Epidermal melanocyte (primary cell): Measurements from ENCODE around the gene FBXW8.

Source experiments
- DNase-seq: peaks from one replicate; pipeline ENCODE4 v3.0.0; 2011; ENCODE audit warnings: low spot score; ENCODE audit not compliant: insufficient read length

FBXW8 gene

DNA sequence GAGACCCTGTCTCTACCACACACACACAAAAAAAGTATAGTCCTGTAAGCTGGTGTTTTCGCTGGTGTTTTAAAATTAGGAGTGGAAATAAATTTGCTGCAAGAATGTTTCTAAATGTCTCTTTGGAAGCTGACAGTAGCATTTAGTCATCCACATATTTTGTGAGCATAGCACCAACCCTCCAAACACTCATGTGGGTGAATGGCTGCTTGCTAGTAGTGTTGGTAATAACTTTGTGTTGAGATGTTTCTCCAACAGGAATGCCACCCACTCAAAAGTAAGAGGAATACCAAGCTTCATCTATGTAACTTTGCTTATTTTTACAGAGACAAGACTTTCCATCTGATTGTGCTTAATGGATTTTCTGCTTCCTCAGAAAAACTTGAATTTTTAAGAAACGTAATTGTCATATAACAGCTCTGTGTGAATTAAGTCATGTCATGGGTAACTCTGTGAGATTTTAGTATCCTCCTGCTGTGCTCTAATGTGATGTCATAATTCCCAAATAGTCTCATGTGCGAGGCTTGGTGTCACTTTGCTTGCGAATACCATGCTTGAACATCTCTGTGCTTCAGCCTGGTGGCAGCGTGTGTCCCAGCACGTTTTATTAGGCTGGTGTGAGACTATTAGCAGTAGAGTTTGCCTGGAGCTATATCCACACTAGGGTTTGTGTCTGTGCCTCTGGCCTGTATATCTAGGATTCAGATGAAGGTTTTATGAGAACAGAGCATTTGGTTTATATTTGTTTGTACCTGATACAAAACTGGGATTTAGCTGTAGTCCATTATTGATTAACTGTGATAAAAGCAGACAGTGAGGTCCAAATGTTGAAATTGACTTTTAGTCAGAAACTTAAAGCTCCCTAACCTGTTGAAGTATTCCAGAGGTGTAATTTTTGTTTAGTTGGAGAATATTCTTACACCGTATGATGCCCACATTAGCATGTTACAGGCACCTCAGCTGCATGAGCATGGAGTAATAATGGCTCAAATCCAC, 80.5 kb downstream of the FBXW8 start:
- DNase-seq = no peak

DNA sequence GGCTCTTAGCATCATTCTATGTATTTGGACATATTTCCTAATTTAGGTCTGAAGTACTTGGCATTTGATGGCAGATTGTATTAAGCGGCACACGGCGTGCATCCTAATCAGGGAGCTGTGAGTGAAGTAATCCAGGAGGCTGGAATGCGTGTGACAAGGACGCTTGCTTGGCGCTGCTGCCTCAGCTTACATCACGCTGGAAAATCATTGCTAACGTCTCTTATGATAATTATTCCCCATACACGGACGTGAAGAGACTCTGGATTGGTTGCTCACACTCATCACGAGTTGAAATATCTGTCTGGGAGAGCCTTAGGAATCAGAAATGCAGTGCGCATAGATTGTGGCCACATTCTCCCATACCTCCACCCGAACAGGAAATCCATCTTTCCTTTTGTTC, 85.3 kb downstream of the FBXW8 start:
- no peak for DNase-seq

DNA sequence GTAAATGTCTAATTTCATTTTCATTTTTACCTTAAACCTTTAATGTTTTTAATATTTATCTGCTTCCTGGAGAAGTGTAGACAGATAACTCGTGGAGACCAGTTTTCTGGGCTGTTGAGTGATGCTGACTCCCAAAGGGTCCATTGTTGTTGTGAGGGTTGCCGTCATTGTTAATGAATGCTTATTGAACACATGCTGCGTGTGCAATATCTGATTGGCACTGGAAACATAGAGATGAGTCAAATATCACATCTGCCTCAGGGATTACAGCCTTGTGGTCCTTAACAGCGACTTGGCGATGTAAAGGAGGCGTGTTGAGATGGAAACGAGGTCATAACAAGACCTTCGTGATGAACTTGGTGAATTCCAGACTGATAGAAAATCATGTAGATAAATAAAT, 85.9 kb downstream of the FBXW8 start:
- no peak for DNase-seq

DNA sequence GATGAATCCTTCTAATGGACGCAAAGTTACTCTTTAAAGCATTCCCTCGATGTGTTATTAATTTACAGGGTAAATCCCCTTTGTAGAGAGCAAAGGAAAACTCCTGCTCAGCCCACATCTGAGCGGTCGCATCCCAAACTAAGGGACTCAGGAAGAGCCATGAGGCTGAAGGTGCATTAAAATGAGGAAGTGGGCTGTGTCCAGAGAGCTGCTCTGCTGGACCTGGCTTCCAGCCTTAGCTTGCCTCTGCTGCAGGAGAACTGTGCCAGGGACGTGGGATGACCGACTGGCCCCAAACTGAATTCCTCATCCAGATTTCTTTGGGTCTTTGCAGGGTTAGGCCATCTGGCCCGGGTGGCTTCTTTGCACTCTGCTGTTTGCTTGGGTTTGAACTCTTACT, 88.3 kb downstream of the FBXW8 start:
- DNase-seq = no peak

DNA sequence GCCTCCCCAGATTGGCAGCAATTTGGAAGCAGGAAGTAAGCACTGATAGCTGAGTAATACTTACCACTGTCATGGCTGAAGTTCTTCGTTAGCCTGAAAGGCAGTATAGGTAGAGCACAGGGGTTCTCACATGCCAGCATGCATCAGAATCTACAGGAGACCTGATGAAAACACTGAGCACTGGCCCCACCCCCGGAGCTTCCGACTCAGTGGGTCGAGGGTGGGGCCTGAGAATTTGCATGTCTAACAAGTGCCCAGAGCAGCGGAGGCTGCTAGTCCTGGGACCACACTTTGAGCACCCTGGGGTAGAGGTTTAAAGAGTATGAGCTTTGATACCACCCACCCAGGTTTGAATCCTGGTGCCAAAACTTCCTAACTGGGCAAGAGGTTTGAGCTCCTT, 89.6 kb downstream of the FBXW8 start:
- DNase-seq = no peak

DNA sequence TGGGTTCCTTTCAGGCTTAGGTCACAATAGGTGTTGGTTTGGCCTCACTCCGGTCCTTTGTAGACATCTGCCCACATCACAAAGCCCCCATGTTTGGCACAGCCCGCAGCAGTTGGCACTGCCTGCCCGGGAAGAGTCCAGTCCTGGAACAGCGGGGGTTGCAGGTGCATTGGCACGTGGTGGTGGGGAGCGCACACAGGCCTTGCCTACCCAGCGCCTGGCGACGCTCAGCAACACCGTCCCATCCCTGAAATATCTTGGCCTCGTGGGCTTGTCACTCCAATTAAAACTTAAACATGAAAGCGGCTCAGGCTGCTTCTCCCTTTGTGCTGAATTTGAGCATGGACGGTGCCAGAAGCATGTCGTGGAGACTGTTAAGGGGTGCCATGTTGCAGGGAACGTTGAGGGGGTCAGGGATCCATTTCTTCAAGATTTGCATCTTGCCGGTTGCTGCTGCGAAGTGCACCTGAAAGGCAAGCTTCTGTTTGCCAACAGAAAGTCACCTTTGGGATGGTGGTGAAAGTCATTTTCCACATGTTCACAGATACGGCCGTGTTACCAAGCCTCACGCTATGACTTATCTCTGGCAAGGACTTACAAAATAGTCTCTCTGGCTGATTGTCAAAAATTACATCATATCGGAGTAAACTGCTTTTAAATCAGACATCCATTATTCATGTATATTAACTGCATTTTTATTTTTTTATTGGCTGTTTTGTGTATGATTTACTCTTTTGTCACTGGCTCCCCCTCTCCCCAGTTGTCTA, 91.5 kb downstream of the FBXW8 start:
- DNase-seq = no peak

DNA sequence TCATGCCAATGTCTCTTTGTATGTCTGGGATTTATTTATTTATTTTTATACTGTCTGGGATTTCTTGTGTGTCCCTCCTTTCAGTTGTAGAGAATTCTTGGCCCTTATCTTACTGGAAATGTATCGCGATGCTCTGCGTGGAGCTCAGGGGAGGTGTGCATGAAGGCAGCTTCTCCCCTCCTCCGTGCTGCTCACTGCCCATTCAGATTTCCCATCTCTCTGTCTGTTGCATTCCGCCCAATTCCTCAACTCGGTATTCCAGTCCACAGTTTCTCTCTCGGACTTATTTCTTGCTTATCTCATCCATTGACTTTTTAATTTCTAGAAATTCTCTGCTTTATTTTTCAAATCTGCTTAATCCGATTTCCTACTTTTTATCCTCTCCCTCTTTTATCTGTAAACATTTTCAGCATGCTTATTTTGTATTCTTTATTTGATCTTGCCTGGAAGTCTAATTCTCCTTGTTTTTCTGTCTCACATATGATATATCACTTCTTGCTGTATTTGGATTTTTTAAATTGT, 93.2 kb downstream of the FBXW8 start:
- no peak for DNase-seq

DNA sequence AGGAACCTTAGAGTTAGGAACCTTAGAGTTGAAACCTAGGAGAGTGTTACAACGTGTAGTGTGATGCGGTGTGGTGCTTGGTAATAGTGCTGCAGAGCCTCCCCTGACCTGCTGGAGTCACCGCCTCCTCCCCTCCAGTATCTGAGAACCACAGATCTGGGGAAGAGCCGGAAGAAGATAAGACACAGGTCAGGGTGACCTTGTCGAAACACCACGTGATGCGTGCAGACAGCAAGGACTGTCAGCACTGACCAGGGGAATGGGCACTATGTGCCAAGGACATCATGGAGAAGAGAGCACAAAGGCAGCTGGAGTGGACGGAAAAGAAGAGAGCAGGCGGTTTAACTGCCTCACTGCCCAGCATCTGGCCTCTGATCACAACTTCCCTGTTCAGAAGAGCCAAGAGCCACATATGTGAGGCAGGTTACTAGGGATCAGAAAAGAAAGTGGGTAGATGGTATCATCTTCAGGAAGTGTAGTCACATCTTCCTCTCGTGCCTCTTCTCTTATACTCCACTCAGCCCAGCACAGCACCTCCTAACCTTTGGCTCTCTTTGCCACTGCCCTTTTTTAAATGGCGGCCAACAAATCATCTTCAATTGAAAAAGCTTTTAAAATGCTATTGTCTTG, 94.8 kb downstream of the FBXW8 start:
- no peak for DNase-seq

DNA sequence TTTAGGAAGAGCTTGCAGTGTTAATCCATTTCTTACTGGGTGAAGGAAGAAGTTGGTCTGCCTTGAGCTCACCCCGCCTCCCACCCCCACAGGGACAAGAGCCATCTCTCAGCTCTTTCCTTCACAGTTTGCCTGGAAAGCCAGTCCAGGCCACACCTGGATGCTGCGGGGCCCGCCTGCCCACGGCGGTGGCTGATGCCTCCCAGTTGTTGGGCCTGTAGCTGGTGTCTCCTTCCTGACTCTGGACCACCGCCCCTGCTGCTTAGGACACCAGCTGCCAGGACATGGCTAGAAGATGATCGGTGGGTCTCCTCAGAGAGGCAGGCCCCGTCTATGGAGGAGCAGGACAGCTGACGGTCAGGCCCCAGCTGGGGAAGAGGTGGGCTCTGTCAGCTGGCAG, 95.6 kb downstream of the FBXW8 start:
- no peak for DNase-seq

DNA sequence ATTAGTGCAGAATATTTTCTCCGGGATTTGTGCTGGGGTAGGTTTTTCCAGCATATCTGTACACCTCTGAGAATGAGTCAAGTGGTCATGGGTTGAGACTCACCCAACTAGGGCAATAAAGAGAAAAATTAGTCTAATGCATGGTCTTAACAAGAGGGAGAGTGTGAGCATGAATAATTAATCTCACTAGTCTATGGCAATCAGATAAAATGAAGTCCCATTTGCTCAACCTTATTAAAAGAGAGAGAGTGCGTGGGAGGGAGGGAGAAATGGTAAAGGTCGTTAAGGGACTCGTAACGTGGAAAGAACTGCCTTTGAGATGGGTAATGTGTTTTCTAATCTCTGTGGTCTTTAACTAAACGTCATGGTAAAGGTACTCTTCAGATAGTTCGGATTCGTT, 96.8 kb downstream of the FBXW8 start:
- no peak for DNase-seq

DNA sequence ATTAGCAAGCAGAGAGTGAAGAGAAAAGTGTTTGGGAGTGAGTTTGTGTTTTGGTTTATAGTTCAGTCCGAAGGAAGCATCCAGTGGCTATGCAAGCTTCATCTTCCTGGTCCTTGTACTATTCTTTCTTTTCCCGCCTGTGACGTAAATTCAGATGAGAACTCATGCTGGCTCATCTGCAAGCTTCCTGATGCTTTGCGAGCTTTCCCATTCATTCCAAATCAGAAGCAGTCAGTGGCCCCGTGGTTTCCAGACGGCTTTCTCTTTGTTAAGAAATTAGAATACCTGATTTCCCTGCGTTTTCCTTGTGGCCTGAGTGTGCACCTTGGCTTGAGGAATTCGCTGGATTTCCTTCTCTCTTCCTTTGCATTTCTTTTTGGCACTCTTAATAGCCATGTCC, 99.0 kb downstream of the FBXW8 start:
- DNase-seq = no peak

DNA sequence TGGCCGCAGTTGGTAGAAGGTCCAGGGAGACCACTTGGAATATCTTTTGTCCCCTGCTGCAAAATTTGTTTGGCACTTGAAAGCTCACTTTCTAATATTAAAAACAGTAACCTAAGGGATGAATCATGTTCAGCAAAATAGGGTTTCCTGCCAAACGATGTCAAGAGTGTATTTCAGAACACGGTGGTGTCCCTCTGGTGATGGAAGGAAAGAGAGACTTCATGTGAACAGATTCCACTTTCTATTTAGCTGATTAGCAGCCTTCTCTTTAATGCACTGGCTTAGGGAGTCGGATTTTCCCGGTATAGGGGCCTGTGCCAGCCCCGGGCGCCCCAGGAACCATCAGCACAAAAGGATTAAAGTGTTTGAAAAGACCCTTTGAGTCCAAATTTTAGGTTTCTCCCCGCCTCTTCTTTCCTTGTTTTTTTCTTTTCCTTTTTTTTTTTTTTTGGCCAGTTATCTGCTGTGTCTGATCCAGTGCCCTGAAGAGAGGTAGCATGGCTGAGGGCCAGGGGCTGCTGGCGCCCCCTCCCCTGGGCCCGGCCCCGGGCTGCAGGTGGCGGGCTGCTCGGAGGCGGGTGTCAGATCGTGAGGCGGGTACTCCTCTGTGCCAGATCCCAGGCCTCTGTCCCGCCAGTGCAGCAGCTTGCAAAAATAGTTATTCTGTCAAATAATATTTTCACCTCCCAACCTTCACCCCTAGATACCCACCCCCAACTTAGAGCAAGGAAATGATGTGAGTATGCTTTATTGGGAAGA, 100.1 kb downstream of the FBXW8 start:
- no peak for DNase-seq

DNA sequence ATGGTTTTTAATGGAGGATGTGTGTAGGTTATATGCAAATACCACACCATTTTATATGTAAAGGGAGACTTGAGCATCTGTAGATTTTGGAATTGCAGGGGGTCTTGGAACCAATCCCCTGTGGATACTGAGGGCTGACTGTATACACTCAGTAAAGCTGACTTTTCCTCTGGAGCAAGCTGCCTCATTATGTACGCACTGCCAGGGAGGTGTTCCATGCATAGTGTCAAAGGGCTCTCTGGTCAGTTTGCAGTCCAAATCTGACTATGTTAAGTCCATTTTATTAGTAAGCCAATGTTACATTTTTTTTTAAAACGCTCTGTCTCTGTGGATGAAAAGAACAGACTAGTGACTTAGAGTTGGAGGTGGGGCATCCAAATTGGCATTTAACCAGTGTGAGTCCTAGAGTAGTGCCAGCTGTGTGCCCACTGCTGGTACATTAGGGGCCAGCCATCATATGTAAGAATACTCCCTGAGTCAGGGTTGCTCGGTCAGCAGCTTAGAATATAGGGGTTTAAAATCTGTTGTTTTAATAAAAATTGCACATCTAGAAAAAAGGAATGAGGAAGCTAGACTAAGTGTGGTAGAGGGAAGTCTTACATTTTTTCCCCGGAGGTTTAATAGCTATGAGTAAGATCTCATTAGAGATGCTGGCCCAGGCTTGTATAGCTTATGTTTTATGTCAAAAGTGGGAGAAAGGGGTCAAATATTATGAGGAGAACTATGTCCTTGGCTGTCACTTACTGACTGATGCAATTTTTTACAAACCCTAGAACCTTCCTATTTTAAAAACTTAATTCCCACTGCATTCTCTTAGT, 101.4 kb downstream of the FBXW8 start:
- DNase-seq = no peak

DNA sequence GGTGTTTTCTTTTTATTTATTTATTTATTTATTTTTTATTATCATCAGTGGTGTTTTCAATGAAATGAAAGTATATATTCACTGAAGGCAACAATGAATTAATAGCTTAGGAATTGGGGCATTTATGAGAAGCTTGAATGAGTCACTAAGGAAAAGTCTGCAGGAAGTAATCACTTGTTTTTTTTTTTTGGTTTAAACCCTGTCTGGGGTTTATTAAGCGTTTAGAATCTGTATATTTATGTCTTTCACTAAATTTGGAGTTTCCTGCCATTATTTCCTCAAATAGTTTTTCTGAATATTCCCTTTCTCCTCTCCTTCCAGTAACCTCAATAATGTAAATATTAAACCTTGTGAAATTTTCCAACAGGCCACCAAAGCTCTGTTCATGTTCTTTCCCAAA, 103.0 kb downstream of the FBXW8 start:
- DNase-seq = no peak

DNA sequence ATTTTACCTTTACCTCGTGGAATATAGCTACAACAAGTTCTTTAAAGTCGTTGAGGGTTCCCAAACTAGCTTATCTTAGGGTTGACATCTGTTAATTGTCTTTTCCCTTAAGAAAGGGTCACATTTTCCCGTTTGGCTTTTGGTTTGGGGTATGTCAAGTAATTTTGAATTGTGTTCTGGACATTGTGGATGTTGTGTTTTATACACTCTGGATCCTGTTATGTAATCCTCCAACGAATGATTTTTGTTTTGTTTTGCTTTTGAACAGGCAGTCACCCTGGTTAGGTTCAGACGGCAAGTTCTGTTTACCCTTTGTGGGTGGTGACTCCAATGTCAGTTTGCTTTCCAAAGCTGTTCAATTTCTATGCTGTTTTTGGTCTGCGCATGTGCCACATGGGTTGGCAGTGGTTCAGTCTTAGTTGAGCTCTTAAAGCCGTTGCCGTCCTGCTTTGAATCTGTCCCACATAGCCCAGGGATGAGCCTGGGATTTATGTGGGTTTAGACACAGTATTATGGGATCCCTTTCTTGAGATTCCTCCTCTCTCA, 103.7 kb downstream of the FBXW8 start:
- DNase-seq = no peak

DNA sequence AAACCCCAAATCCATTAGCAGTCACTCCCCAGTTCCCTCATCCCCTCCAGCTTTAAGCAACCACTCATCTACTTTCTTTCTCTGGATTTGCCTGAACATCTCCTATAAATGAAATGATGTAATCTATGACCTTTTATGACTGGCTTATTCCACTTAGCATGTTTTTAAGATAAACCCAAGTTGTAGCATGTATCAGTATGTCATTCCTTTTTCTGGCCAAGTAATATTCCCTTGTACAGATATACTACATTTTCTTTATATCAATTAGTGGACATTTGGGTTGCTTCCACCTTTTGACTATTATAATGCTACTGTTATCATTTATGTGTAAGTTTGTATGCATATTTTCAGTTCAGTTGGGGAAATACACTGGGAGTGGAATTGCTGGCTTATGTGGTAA, 105.1 kb downstream of the FBXW8 start:
- no peak for DNase-seq

DNA sequence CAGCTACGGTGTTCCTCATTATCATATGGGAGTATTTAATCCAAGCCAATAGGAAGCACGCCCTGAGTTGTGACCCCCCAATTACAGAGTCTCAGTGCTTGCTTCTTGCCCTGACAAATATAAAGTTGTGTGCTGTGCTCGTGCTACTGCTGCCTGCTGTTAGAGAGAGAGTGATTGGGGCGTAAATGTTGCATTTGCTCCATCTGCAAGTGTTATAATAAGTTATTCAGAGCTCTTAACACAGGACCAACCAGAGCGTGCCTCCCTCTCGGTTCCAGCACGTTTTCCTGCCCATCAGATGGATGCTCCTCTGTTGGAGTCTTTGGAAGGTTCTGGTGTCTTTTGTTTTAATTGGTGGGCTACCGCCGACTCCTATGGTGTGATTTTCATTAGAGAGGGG, 107.1 kb downstream of the FBXW8 start:
- no peak for DNase-seq

DNA sequence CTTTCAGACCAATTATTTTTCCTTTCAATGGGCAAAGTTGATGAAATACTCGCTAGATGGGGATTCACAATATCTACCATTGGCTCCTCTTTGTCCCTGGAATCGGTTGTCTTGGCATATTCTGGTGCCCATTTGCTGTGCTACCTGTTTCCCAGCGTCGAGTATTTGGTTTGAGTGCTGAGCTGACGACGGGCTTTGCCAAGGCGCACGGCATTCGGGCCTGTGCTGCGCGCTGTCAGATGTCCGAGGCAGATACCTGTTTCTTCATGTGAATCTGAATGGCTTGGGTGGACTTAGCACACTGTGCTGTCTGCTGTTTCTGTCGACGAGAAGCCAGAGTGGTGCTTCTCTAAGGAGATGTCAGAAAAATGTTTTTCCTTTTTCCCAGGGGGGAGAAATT, 107.5 kb downstream of the FBXW8 start:
- DNase-seq = no peak

DNA sequence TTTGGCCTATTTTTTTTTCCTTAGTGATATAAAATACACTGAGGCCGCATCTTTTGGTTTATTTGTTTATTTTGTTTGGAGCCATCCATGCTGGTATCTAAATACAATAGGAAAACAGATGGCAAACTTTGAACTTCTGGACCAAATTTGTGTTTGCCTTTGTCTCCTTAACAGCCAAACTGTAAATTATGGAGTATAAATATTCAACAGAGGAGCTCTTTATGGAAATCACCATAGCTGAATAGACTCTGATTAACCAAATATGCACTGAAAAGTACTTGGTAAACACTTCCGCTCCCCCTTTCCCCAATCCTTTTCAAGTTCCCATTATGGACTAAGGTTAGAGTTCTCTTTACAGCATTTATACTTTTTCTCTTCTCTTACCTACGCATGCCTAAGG, 107.9 kb downstream of the FBXW8 start:
- no peak for DNase-seq

DNA sequence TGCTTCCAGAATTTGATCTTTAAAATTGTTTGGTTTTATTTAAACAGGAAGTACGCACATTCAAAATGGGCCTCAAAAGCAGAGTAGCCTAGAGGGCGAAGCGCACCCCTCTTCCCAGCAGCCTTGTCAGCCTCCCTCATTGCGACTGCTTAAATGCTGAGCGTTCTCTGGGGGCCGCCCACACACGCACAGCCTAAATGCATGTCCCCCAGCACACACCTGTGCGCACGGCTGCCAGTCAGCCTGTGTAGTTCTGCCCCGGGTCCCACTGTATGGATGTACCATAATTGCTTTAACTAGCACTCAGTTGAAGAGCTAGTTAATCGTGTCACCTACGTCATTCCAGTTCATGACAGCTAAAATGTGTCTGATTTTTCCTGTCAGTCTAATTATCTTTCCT, 109.1 kb downstream of the FBXW8 start:
- no peak for DNase-seq
